ENCODE data around the gene CELSR3.

Gene CELSR3

DNA sequence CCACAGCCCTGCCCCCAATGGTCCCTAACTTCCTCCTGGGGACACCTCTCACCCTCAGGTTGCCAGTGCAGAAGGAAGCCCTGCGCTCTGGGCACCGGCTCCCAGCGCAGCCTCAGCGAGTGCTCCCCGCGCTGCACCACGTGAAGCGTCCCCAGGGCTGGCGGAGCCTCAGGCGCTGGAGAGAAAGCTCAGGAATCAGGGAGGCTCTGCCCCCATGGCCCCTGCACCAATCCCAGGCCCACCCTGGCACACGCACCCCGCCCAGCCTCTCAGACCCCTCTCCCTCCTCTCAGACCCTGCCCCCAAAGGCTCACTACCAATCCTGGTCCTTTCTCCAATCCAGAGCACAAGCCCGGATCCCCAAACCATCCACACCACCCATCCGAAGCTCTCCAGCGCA, 74.5 kb downstream of the CELSR3 start:
- no peak for TF ChIP-seq CTCF (IDR thresholded peaks at IDR 0.05; ENCODE audit: borderline replicate concordance, control extremely low read depth, extremely low read depth, insufficient read depth, missing control alignments)
- in situ Hi-C loops (cut with MboI; ENCODE audit: low sequenced_read_pairs, unreplicated experiment): no loop called here
- DNase-seq (ENCODE audit: low spot score): no peak

- DNase-seq (ENCODE audit: low spot score): no peak
- TF ChIP-seq CTCF (IDR thresholded peaks at IDR 0.05; ENCODE audit: borderline replicate concordance, control extremely low read depth, extremely low read depth, insufficient read depth, missing control alignments): no peak
- in situ Hi-C loops (cut with MboI; ENCODE audit: low sequenced_read_pairs, unreplicated experiment): no loop called here
Observed at GRCh38 chr3:48587686-48588085, 75.0 kb downstream of the CELSR3 start.
